ENCODE measurements around the gene SEMA4D.

DNA sequence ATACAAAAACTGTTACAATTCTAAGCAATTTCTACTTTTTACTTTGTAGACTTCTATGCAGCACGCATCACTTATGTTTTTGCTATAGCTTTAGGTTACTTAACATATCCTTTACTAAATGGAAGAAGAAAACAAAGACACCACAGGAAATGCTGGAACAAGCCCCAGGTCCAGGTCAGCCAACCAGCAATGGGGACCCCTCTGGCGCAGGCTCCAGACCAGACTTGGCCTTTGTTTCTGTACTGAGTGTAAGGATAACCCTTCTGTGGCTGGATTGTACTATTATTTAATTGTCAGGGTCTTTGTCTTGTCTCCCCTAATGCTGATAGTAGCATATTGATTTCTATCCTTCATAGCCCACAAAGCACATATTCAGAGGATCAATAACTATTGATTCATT, 4.2 kb downstream of the SEMA4D start:
- no peak for TF ChIP-seq CTCF (IDR thresholded peaks at IDR 0.05)
- no peak for TF ChIP-seq POLR2A (IDR thresholded peaks at IDR 0.05)

All from prostate gland (tissue), 2 donors.